Thyroid gland (tissue), 4 donors: ENCODE results near the gene GAS1. TPM values are rescaled to one million over a fixed set of nuclear protein-coding genes. Genes with fewer than 3 reads are reported as not detected.

Source experiments
- DNase-seq, 2 donors: peaks; one replicate each; pipeline ENCODE4 v3.0.0-alpha.2; 2019
- H3K27ac ChIP-seq, 3 donors: fragments of 200-600 bp; sonication (generic); 1 replicate in 2 of 3; 2 replicates in 1 of 3; pipeline ENCODE4 v1.5.1; 2016 to 2019; ENCODE audit warnings: mild to moderate bottlenecking in 1 of 3, moderate library complexity in 1 of 3
- H3K27me3 ChIP-seq: fragments of 200-600 bp; sonication (generic); one replicate; pipeline ENCODE4 v1.5.1; 2019
- H3K36me3 ChIP-seq, 2 donors: fragments of 200-600 bp; sonication (generic); one replicate each; pipeline ENCODE4 v1.5.1; 2016 to 2019
- H3K4me1 ChIP-seq, 2 donors: fragments of 200-600 bp; sonication (generic); one replicate each; pipeline ENCODE4 v1.5.1; 2017 to 2019
- H3K4me3 ChIP-seq, 3 donors: fragments of 200-600 bp; sonication (generic); replicated peaks in 1 of 3; 1 replicate in 2 of 3; 2 replicates in 1 of 3; pipeline ENCODE4 v1.5.1; 2016; ENCODE audit warnings: mild to moderate bottlenecking in 1 of 3
- H3K9me3 ChIP-seq: fragments of 200-600 bp; sonication (generic); one replicate; pipeline ENCODE4 v1.5.1; 2017
- POLR2A ChIP-seq, 2 donors: fragments of 450-650 bp; IDR thresholded peaks; one replicate each; pipeline ENCODE4 v1.6.1; 2017; ENCODE audit warnings: antibody characterized with exemption in 2 of 2, mild to moderate bottlenecking in 2 of 2, moderate library complexity in 1 of 2
- WGBS, 2 donors: methylation state at CpG; one replicate each; pipeline ENCODE4 v1.1.5; 2017; 5-methylcytosine and 5-hydroxymethylcytosine counted together
- intact Hi-C: fragments of 100-400 bp; cut with DNase I; formaldehyde crosslinking; loops from one replicate; pipeline ENCODE4 v1.15.1; 2023
- total RNA-seq, 4 donors: library from RNA; depleted of rRNA; stranded (reverse); fragments of >200 nt; gene quantifications; one replicate each; pipeline ENCODE4 v1.2.3, GENCODE V29; 2016
- TF ChIP-seq, protein P1 (sequence below), 6 experiments: fragments of 200-600 bp in 3 of 6; fragments of 450-650 bp in 3 of 6; sonication (generic) in 3 of 6; IDR thresholded peaks; one replicate each; pipeline ENCODE4 v1.5.1; 2016 to 2019; ENCODE audit warnings: antibody characterized with exemption in 6 of 6, mild to moderate bottlenecking in 2 of 6, inconsistent platforms in 1 of 6, moderate library complexity in 1 of 6

GAS1 gene
- total RNA-seq, 4 donors from 2014 or later: 17.1 to 88.6 (median 35.3) TPM

DNA sequence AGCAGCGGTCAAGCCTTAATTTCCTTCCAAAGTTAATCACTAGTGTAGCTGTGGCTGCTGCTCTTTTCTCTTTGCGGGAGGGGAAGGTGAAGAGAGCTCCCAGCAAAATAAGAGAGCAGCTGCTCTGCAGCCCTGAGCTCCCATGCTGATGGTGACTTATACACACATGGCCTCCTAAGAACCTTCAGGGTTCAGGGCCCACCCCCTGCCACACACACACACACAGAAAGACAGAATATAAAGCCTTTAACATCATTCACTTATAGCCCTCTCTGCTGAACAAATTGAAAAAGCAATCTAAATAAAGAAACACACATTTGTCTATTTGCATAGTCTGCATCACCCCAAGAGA lies 43.6 kb downstream of the GAS1 start:
- TF ChIP-seq, protein P1, sequence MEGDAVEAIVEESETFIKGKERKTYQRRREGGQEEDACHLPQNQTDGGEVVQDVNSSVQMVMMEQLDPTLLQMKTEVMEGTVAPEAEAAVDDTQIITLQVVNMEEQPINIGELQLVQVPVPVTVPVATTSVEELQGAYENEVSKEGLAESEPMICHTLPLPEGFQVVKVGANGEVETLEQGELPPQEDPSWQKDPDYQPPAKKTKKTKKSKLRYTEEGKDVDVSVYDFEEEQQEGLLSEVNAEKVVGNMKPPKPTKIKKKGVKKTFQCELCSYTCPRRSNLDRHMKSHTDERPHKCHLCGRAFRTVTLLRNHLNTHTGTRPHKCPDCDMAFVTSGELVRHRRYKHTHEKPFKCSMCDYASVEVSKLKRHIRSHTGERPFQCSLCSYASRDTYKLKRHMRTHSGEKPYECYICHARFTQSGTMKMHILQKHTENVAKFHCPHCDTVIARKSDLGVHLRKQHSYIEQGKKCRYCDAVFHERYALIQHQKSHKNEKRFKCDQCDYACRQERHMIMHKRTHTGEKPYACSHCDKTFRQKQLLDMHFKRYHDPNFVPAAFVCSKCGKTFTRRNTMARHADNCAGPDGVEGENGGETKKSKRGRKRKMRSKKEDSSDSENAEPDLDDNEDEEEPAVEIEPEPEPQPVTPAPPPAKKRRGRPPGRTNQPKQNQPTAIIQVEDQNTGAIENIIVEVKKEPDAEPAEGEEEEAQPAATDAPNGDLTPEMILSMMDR (IDR thresholded peaks at IDR 0.05): no peak
- no peak for TF ChIP-seq POLR2A (IDR thresholded peaks at IDR 0.05)
- no peak overlapping the region for H3K4me3 ChIP-seq
- DNase-seq: no peak
- H3K27ac ChIP-seq: no peak overlapping the region
- no peaks in the 10 kb centered on the region for H3K36me3 ChIP-seq
- intact Hi-C loops: no loop called here
- 62 to 82% methylated on average over 2 of the region's 2 CpGs for WGBS, 2 donors
- no peaks in the 10 kb centered on the region for H3K9me3 ChIP-seq
- peaks cover 3% of the 10 kb centered on the region for H3K27me3 ChIP-seq
- H3K4me1 ChIP-seq: peaks cover 0 to 12% of the 10 kb centered on the region in 2 donors

DNA sequence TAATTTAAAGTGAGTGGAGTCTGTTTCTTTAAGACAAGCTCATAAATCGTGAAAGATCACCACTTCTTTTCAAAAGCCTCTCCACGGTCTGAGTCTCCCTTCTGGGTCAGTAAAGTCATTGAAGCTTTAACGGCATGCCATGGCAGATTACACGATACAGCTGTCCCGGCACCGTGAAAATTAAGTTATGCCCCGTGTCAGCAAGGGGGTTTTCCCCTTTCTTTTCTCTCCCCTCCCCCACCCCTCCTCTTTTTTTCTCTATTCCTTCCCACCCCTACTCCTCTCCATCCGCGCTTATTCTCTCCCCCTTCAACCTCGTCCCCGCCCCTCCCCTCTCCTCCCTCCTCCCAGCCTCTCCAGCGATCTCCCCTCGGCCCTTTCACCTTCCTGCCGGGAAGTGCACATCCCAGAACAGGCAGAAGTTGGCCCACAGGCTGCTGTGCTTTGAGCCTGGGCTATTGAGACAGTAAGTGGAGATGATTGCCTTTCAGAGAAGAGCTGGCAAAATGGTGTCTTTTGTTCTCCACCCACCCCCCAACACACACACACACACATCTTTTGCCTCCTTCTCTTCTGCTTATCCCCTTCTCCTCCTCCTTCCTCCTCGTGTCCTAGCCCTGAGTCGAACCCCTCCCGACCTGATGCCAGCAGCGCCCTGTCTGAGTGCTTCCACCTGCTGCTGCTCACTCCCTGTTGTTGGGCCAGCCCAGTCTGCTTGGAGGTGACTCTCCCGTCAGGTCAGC lies 44.1 kb downstream of the GAS1 start:
- H3K9me3 ChIP-seq: no peaks in the 10 kb centered on the region
- H3K27ac ChIP-seq: no peak overlapping the region
- intact Hi-C loops: no loop called here
- 19% methylated on average over 19 of the region's 19 CpGs for WGBS, 2 donors
- no peaks in the 10 kb centered on the region for H3K36me3 ChIP-seq
- H3K4me1 ChIP-seq: peaks cover 0 to 12% of the 10 kb centered on the region in 2 donors
- no peak overlapping the region for H3K4me3 ChIP-seq
- TF ChIP-seq POLR2A (IDR thresholded peaks at IDR 0.05): no peak
- TF ChIP-seq, protein P1 (IDR thresholded peaks at IDR 0.05): no peak
- no peak for DNase-seq
- peaks cover 3% of the 10 kb centered on the region for H3K27me3 ChIP-seq

DNA sequence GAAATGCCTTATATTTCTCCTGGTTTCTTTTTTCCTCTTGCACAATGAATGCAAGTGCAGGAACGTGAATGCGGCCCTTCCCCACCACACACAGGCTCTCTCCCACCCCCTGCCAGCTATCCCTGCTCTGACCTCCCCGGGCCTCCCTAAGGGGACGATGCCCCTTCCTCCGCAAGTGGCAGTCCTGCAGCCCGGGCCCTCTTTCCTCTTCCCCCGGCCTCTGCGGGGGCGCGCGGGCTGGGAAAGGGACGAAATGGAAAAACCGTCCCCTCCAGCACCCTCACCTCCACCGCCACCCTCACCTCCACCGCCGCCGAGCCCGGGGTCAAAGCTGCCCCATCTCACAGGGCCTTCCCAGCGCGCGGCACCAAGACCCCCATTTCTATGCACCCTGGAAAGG lies 44.7 kb downstream of the GAS1 start:
- H3K4me1 ChIP-seq: peaks cover 0 to 12% of the 10 kb centered on the region in 2 donors
- no peaks in the 10 kb centered on the region for H3K36me3 ChIP-seq
- no peak for DNase-seq
- no peak overlapping the region for H3K27ac ChIP-seq
- WGBS, 2 donors: 17 to 18% methylated on average over 20 to 21 of the region's 21 CpGs
- TF ChIP-seq, protein P1 (IDR thresholded peaks at IDR 0.05): no peak
- TF ChIP-seq POLR2A (IDR thresholded peaks at IDR 0.05): no peak
- H3K9me3 ChIP-seq: no peaks in the 10 kb centered on the region
- peaks cover 3% of the 10 kb centered on the region for H3K27me3 ChIP-seq
- intact Hi-C loops: no loop called here
- H3K4me3 ChIP-seq: no peak overlapping the region

DNA sequence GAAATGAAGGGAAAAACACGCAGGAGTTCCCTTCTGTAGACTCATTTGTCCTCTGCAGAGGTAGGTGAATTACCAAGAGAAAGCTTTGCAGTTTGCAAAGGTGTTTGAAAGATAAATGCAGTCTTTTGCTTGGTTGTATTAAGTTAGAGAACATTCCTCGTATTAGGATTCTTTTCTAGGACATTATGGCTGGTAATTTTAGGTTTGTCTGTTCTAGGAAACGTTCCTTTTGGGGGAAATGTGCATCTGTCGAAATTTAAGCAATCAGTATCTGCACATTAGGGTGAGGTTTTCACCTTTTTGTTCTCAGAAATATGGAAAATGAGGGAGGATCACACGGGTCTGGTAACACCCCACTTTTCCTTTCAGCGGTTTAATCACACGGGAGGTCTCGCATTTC lies 45.1 kb downstream of the GAS1 start:
- no peak for TF ChIP-seq POLR2A (IDR thresholded peaks at IDR 0.05)
- TF ChIP-seq, protein P1 (IDR thresholded peaks at IDR 0.05): no peak
- intact Hi-C loops: no loop called here
- WGBS, 2 donors: 68 to 78% methylated on average over 8 of the region's 8 CpGs
- Histone ChIP-seq H3K27ac (no peak overlapping the region), H3K4me3 (no peak overlapping the region), H3K4me1 (peaks cover 0 to 12% of the 10 kb centered on the region in 2 donors), H3K9me3 (no peaks in the 10 kb centered on the region), H3K27me3 (peaks cover 3% of the 10 kb centered on the region), H3K36me3 (no peaks in the 10 kb centered on the region)
- no peak for DNase-seq

DNA sequence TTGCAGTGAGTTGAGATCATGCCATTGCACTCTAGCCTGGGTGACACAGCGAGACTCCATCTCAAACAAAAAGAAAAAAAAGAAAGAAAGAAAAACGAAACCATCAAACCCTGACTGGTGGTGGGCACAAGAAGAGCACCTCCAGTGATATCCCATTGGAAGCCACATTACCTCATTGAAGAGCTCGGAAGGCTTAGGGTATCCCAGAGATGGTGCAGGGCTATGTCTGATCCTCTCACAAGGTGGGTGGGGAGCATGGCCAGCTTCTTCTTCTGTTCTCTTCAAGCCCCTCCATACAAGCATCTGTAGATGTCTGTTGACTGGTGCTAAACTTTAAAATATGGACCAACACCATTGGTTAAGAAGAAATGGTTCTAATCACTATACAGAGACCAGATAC lies 45.8 kb downstream of the GAS1 start:
- TF ChIP-seq POLR2A (IDR thresholded peaks at IDR 0.05): no peak
- TF ChIP-seq, protein P1 (IDR thresholded peaks at IDR 0.05): no peak
- intact Hi-C loops: no loop called here
- WGBS, 2 donors: 84 to 91% methylated on average over 3 of the region's 3 CpGs

More for the DNA sequence above, 45.8 kb downstream of the GAS1 start:
- peaks cover 3% of the 10 kb centered on the region for H3K27me3 ChIP-seq
- no peak overlapping the region for H3K4me3 ChIP-seq
- no peak overlapping the region for H3K27ac ChIP-seq
- DNase-seq: no peak
- peaks cover 0 to 12% of the 10 kb centered on the region in 2 donors for H3K4me1 ChIP-seq
- H3K36me3 ChIP-seq: no peaks in the 10 kb centered on the region
- H3K9me3 ChIP-seq: no peaks in the 10 kb centered on the region
